GM18507 (cell line): ENCODE measurements around the gene FYB2.

Source experiments
- DNase-seq: peaks from one replicate; pipeline ENCODE4 v3.0.0; 2011; ENCODE audit warnings: low read depth; ENCODE audit not compliant: insufficient read length; ENCODE audit errors: extremely low spot score
- FAIRE-seq: peaks from 2 replicates; lab custom pipeline; 2011; peaks lifted over from hg19 to GRCh38; lab: Jason Lieb, UNC

FYB2 gene

GRCh38 chr1:56835657-56836056 lies 16.5 kb upstream of the FYB2 start:
- FAIRE-seq: no peak

GRCh38 chr1:56834137-56834900 lies 15.1 kb upstream of the FYB2 start:
- FAIRE-seq: no peak
- no peak for DNase-seq

More at GRCh38 chr1:56835657-56836056, 16.5 kb upstream of the FYB2 start:
- no peak for DNase-seq

GRCh38 chr1:56833088-56833487 lies 13.9 kb upstream of the FYB2 start:
- DNase-seq: no peak
- no peak for FAIRE-seq

GRCh38 chr1:56831871-56832693 lies 12.9 kb upstream of the FYB2 start:
- peak; percentile 75 for FAIRE-seq
- peak; percentile 33 for DNase-seq

GRCh38 chr1:56830052-56830451 lies 10.8 kb upstream of the FYB2 start:
- DNase-seq: no peak
- no peak for FAIRE-seq

- FAIRE-seq: no peak
- DNase-seq: no peak
Observed at GRCh38 chr1:56827711-56828110, 8.5 kb upstream of the FYB2 start.

- no peak for FAIRE-seq
- no peak for DNase-seq
Observed at GRCh38 chr1:56825436-56825835, 6.2 kb upstream of the FYB2 start.

- FAIRE-seq: no peak
- no peak for DNase-seq
Observed at GRCh38 chr1:56824938-56825337, 5.7 kb upstream of the FYB2 start.

GRCh38 chr1:56824271-56824670 lies 5.1 kb upstream of the FYB2 start:
- DNase-seq: no peak
- no peak for FAIRE-seq

- FAIRE-seq: peak; percentile 9
- DNase-seq: no peak
Observed at GRCh38 chr1:56821462-56821797, 2.2 kb upstream of the FYB2 start.

- peak; percentile 83 for FAIRE-seq
- DNase-seq: peak; percentile 42
Observed at GRCh38 chr1:56820755-56821461, 1.7 kb upstream of the FYB2 start.

- FAIRE-seq (no peak), DNase-seq (no peak)
Observed at GRCh38 chr1:56817716-56818463, 1.3 kb downstream of the FYB2 start.

GRCh38 chr1:56816909-56817308 lies 2.3 kb downstream of the FYB2 start:
- FAIRE-seq: peak; percentile 55
- DNase-seq: no peak

- FAIRE-seq (no peak), DNase-seq (no peak)
Observed at GRCh38 chr1:56816264-56816663, 2.9 kb downstream of the FYB2 start.

GRCh38 chr1:56814205-56814604 lies 5.0 kb downstream of the FYB2 start:
- DNase-seq (no peak), FAIRE-seq (no peak)

GRCh38 chr1:56811331-56811730 lies 7.9 kb downstream of the FYB2 start:
- no peak for DNase-seq
- FAIRE-seq: no peak

- DNase-seq: no peak
- FAIRE-seq: no peak
Observed at GRCh38 chr1:56808410-56808809, 10.8 kb downstream of the FYB2 start.

GRCh38 chr1:56806804-56807203 lies 12.4 kb downstream of the FYB2 start:
- DNase-seq: no peak
- FAIRE-seq: no peak

GRCh38 chr1:56803561-56804156 lies 15.5 kb downstream of the FYB2 start:
- DNase-seq (no peak), FAIRE-seq (peak; percentile 81)
